ENCODE measurements around the gene DNAI4. TPM values are rescaled to one million over a fixed set of nuclear protein-coding genes. Genes with fewer than 3 reads are reported as not detected.

DNAI4 gene
- total and polyA plus RNA-seq, 2 experiments from 2014 or later: 2.9 to 5.9 TPM

- Histone ChIP-seq H3K4me2 (no peak overlapping the region), H3K27ac (no peak overlapping the region), H3K9me2 (replicated peaks; ENCODE audit: insufficient read depth) (no peaks in the 10 kb centered on the region), H3K27me3 (no peaks in the 10 kb centered on the region), H3K36me3 (replicated peaks; ENCODE audit: insufficient read depth, low read depth) (no peaks in the 10 kb centered on the region), H3K9me3 (ENCODE audit: low read depth) (no peaks in the 10 kb centered on the region), H3K4me3 (no peak overlapping the region), H4K20me1 (ENCODE audit: insufficient read depth, poor library complexity, severe bottlenecking) (no peaks in the 10 kb centered on the region), H3K79me2 (no peaks in the 10 kb centered on the region), H3K4me1 (ENCODE audit: insufficient read depth) (no peaks in the 10 kb centered on the region), H2AFZ (no peak overlapping the region)
- peak; percentile 66 for DNase-seq (ENCODE audit: low spot score)
- WGBS (ENCODE audit: low lambda C conversion rate, missing lambda C conversion rate): 30% methylated on average over 3 of the region's 3 CpGs
- TF ChIP-seq EZH2phosphoT487 (IDR thresholded peaks at IDR 0.05; ENCODE audit: low read depth, severe bottlenecking, unreplicated experiment): no peak
- peak; percentile 88 for TF ChIP-seq CTCF (IDR thresholded peaks at IDR 0.05; ENCODE audit: poor library complexity)
- TF ChIP-seq EZH2 (IDR thresholded peaks at IDR 0.05; ENCODE audit: borderline replicate concordance): no peak
Measured at GRCh38 chr1:66764994-66765578, 159.6 kb downstream of the DNAI4 start.

Other genes with a start within 250 kb of the DNAI4 start
- 0.10 TPM in 1 of 2 replicates, not detected in the other for gene DYNLT5, start 172.4 kb downstream of the DNAI4 start, total RNA-seq
- 0.13 TPM in 1 of 2 replicates, not detected in the other for gene DYNLT5, start 172.4 kb downstream of the DNAI4 start, polyA plus RNA-seq
- 1.5 and 1.8 TPM in 2 replicates for gene INSL5, start 123.6 kb downstream of the DNAI4 start, total RNA-seq
- gene INSL5, start 123.6 kb downstream of the DNAI4 start, polyA plus RNA-seq: 3.1 TPM in 1 of 2 replicates, not detected in the other
- 41.9 and 42.2 TPM in 2 replicates for gene MIER1, start 134 bp upstream of the DNAI4 start, total RNA-seq
- 17.9 and 19.3 TPM in 2 replicates for gene MIER1, start 134 bp upstream of the DNAI4 start, polyA plus RNA-seq
- 40.2 and 42.3 TPM in 2 replicates for gene SLC35D1, start 129.3 kb upstream of the DNAI4 start, total RNA-seq
- 8.3 and 14.3 TPM in 2 replicates for gene SLC35D1, start 129.3 kb upstream of the DNAI4 start, polyA plus RNA-seq
- not detected in 2 replicates for gene C1orf141, start 210.1 kb upstream of the DNAI4 start, total RNA-seq
- not detected in 2 replicates for gene C1orf141, start 210.1 kb upstream of the DNAI4 start, polyA plus RNA-seq
- gene IL23R, start 241.6 kb upstream of the DNAI4 start, total RNA-seq: 0.20 and 0.96 TPM in 2 replicates
- 0.16 TPM in 1 of 2 replicates, not detected in the other for gene IL23R, start 241.6 kb upstream of the DNAI4 start, polyA plus RNA-seq